ENCODE measurements around the gene HMCN2.
A peak's percentile ranks its signal among the peaks of the same experiment; 100 is the strongest.

Gene HMCN2

DNA sequence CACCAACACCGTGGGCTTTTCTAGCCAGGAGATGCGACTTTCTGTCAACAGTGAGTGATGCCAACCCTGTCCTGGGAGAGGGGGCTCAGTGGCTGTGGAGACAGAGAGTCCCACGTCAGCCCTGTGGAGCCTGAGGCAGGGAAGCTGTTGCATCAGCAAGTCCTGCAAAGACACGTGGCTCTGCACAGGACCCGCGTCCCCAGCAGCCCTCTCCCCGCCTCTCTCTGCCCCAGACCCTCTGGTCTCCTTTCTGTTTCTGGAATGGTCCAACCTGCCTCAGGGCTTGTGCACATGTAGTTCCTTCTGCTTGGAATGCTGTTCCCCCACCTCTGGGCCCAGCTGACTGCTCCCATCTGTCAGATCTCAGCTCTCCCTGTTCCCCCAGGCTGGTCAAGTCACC, 60.4 kb downstream of the HMCN2 start:
- no peak overlapping the region for H3K4me3 ChIP-seq (ENCODE audit: low read depth, low read length)
- TF ChIP-seq, protein P1, sequence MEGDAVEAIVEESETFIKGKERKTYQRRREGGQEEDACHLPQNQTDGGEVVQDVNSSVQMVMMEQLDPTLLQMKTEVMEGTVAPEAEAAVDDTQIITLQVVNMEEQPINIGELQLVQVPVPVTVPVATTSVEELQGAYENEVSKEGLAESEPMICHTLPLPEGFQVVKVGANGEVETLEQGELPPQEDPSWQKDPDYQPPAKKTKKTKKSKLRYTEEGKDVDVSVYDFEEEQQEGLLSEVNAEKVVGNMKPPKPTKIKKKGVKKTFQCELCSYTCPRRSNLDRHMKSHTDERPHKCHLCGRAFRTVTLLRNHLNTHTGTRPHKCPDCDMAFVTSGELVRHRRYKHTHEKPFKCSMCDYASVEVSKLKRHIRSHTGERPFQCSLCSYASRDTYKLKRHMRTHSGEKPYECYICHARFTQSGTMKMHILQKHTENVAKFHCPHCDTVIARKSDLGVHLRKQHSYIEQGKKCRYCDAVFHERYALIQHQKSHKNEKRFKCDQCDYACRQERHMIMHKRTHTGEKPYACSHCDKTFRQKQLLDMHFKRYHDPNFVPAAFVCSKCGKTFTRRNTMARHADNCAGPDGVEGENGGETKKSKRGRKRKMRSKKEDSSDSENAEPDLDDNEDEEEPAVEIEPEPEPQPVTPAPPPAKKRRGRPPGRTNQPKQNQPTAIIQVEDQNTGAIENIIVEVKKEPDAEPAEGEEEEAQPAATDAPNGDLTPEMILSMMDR (IDR thresholded peaks at IDR 0.05; ENCODE audit: insufficient read depth, low read depth, low read length, missing control alignments) = no peak
- no peak for DNase-seq (ENCODE audit: low read depth)

DNA sequence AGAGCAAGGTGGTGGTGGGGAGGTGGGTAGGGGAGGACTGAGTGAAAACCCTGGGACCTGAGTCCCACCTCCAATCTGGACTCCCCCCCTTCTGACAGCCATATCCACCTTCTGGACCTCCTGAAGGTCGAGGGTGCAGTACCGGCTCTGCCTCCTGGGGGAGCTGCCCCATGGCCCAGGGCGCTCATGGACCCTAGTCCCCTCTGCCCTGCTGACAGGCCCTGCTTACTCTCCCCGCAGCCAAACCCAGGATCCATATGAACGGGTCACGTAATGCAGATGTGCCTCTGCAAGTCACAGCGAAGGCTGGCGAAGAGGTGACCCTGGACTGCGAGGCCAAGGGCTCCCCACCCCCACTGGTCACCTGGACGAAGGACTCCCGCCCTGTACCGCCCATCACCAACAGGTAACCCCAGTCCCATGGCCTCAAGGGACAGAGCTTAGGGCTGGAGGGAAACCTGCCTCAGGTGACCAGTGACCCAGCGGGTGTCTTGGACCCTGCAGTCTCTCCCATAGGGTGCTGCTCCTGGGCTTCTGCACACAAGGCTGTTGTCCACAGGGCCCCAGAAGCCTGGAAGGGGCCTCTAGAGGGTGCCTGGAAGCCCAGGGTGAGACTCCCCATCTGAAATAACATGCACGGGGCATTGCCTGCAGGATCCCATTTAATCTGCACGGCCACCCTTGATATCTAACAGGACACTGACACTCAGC, 61.7 kb downstream of the HMCN2 start:
- H3K4me3 ChIP-seq (ENCODE audit: low read depth, low read length) = no peak overlapping the region
- TF ChIP-seq, protein P1 (IDR thresholded peaks at IDR 0.05; ENCODE audit: insufficient read depth, low read depth, low read length, missing control alignments) = peak; percentile 34
- no peak for DNase-seq (ENCODE audit: low read depth)

DNA sequence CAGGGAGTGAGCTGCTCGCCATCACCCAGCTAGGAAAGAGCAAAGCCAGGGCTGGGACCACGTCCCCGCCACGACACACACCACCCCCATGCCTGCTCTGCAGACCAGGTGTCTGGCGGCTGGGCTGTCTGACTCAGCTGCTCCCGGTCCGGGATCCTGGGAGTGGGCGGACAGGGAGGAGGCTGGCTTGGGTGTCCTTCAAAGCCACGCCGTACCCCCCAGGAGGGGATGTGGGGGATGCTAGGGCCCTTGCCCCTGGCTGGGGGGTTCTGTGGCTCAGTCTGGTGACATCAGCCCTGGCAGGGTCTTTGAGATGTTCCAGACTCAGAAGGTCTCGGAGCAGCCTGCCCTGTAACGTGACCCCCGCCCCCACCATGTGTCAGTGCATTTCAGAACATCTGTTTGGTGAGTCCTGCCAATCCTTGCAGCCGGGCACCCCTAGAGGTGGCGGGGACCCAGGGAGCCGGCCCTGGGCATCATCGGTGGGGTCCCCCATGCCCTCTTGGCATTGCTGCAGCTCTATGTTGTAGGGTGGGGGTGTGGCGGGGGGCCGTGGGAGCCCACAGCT, 62.3 kb downstream of the HMCN2 start:
- H3K4me3 ChIP-seq (ENCODE audit: low read depth, low read length) = no peak overlapping the region
- DNase-seq (ENCODE audit: low read depth) = no peak
- TF ChIP-seq, protein P1 (IDR thresholded peaks at IDR 0.05; ENCODE audit: insufficient read depth, low read depth, low read length, missing control alignments) = no peak

DNA sequence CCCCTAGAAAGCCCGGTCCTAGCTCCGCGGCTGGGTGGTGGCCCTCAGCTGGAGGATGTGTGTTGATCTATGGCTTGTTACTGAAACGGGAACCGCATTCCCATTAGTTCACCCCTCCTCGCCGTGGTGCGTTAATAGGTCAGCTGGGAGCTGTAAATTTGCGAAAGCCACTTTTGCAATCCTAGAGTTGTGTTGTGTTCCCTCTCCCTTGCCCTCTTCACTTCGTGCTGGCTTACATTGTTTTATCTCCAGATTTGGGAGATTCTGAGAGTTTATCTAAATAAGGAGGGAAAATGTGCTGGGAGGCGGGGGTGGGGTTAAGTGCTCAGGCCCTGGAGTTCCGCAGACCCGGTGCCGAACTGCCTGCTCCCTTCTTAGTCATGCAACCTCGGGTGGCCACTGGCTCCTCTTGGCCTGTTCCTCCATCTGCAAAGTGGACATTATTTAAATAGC, 62.8 kb downstream of the HMCN2 start:
- H3K4me3 ChIP-seq (ENCODE audit: low read depth, low read length) = no peak overlapping the region
- TF ChIP-seq, protein P1 (IDR thresholded peaks at IDR 0.05; ENCODE audit: insufficient read depth, low read depth, low read length, missing control alignments) = no peak
- DNase-seq (ENCODE audit: low read depth) = no peak

DNA sequence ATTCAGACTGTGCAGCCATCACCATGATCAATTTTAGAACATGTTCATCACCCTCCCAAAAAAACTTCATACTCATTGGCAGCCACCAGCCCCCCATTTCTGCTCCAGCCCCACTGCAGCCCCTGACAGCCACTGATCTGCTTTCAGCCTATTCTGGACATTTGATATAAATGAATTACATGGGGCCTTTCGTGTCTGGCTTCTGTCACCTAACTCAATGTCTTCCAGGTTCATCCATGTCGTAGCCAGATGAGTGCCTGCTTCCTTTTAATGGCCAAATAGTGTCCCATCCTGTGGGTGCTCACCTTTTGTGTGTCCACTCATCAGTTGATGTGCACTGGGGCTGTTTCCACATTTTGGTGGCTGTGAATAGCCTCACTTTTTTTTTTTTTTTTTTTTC, 63.5 kb downstream of the HMCN2 start:
- DNase-seq (ENCODE audit: low read depth) = no peak
- no peak overlapping the region for H3K4me3 ChIP-seq (ENCODE audit: low read depth, low read length)
- TF ChIP-seq, protein P1 (IDR thresholded peaks at IDR 0.05; ENCODE audit: insufficient read depth, low read depth, low read length, missing control alignments) = no peak

DNA sequence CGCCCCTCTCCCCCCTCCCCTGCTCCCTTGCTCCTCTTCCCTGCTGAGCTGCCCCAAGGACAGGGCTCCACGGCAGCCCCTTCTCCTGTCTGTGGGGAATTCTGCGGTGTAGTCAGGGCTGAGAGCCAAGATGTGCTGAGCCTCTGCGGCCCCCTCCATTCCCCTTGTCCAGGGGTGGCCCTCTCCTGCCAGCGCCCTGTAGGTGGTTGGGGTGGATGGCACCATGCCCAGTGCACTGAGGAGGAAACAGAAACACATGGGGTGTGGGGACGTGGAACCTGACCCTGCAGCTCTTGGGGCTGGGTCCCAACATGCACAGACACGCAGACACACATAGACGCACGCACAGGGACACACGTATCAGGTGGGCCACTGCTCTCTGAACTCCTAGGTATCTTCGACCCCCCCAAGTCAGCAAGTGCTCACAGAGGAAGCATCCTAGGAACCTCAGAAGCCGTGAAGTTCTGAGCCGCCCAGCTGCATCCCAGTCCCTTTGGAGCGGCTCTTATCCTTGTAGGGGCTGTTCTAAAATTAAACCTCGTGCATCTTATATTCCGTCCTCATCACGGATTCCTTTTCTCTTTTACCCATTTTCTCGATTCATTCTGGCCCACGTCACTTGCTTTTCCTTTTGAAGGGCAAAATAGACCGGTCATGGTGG, 64.8 kb downstream of the HMCN2 start:
- TF ChIP-seq, protein P1 (IDR thresholded peaks at IDR 0.05; ENCODE audit: insufficient read depth, low read depth, low read length, missing control alignments) = no peak
- no peak overlapping the region for H3K4me3 ChIP-seq (ENCODE audit: low read depth, low read length)
- DNase-seq (ENCODE audit: low read depth) = no peak

All from GM12865 (cell line).